MCF 10A (cell line): Measurements from ENCODE around the gene AGTRAP. TPM values are rescaled to one million over a fixed set of nuclear protein-coding genes. Genes with fewer than 3 reads are reported as not detected.
A peak's percentile ranks its signal among the peaks of the same experiment; 100 is the strongest.

Experiments
- BruUV-seq: library from RNA; stranded (reverse); fragments of 400-500 nt; replicated peaks from 2 replicates; lab custom pipeline; 2021; lab: Mats Ljungman, UMichigan
- CTCF ChIA-PET: fragments of 300-600 bp; sonication (Branson Sonifier 250); formaldehyde crosslinking; extraction: SDS; loops from one replicate; lab custom pipeline; 2021; ENCODE audit warnings: antibody characterized with exemption, inconsistent platforms; lab: Yijun Ruan, JAX
- POLR2A ChIA-PET: fragments of 300-600, 350-650 bp; sonication (Branson Sonifier 250); formaldehyde crosslinking; extraction: SDS; loops from one replicate; lab custom pipeline; 2020; ENCODE audit warnings: antibody characterized with exemption, inconsistent platforms; lab: Yijun Ruan, JAX
- DNase-seq: peaks from one replicate; pipeline ENCODE4 v3.0.0-alpha.2; 2018; ENCODE audit not compliant: unreplicated experiment
- H3K27ac Mint-ChIP-seq: one replicate; pipeline ENCODE4 v1.8.0; 2022; ENCODE audit warnings: mild to moderate bottlenecking, low read depth, mixed read lengths; ENCODE audit not compliant: unreplicated experiment
- H3K27me3 Mint-ChIP-seq: one replicate; pipeline ENCODE4 v1.8.0; 2022; ENCODE audit warnings: mixed read lengths; ENCODE audit not compliant: insufficient read depth, unreplicated experiment
- H3K36me3 Mint-ChIP-seq: one replicate; pipeline ENCODE4 v1.8.0; 2022; ENCODE audit warnings: mild to moderate bottlenecking, moderate library complexity, mixed read lengths; ENCODE audit not compliant: insufficient read depth, unreplicated experiment
- H3K4me1 Mint-ChIP-seq: one replicate; pipeline ENCODE4 v1.8.0; 2022; ENCODE audit warnings: mixed read lengths; ENCODE audit not compliant: insufficient read depth, unreplicated experiment
- H3K4me3 Mint-ChIP-seq: one replicate; pipeline ENCODE4 v1.8.0; 2022; ENCODE audit warnings: mild to moderate bottlenecking, moderate library complexity, mixed read lengths; ENCODE audit not compliant: unreplicated experiment
- H3K9me3 Mint-ChIP-seq: one replicate; pipeline ENCODE4 v1.8.0; 2022; ENCODE audit warnings: mixed read lengths; ENCODE audit not compliant: unreplicated experiment
- CTCF ChIP-seq: fragments of 200-600 bp; IDR thresholded peaks from one replicate; pipeline ENCODE4 v1.8.0; 2022; ENCODE audit warnings: antibody characterized with exemption, mild to moderate bottlenecking; ENCODE audit not compliant: unreplicated experiment
- intact Hi-C: fragments of 100-400 bp; cut with micrococcal nuclease; formaldehyde crosslinking; loops from 2 replicates; pipeline ENCODE4 v1.14.1; 2022
- total RNA-seq: library from RNA; stranded (reverse); gene quantifications from 2 replicates; pipeline ENCODE4 v1.2.3, GENCODE V29; 2022

Gene AGTRAP
- total RNA-seq, 1 experiment from 2014 or later: 73.1 TPM

GRCh38 chr1:11749203-11749689 lies 13.3 kb downstream of the AGTRAP start:
- ChIA-PET POLR2A (interaction anchor here (0.6 kb wide), 1 partner anchor 23 kb away, joined by 3 read pairs; no protein-coding TSS in a partner anchor), CTCF (no interaction called here)
- Mint-ChIP-seq H3K9me3 (no peaks in the 10 kb centered on the region), H3K36me3 (peaks cover 40% of the 10 kb centered on the region), H3K4me3 (no peak overlapping the region), H3K27ac (no peak overlapping the region), H3K4me1 (peaks cover 21% of the 10 kb centered on the region), H3K27me3 (no peaks in the 10 kb centered on the region)
- TF ChIP-seq CTCF: peak; percentile 34
- intact Hi-C loops: no loop called here
- peak; percentile 56 for DNase-seq
- no TSS peak for BruUV-seq

- ChIA-PET POLR2A (no interaction called here), CTCF (interaction anchor here (0.6 kb wide), 2 partner anchors 10 to 214 kb away, joined by 3 read pairs; no protein-coding TSS in a partner anchor)
- Mint-ChIP-seq H3K27me3 (no peaks in the 10 kb centered on the region), H3K4me3 (no peak overlapping the region), H3K4me1 (peaks cover 21% of the 10 kb centered on the region), H3K9me3 (no peaks in the 10 kb centered on the region), H3K36me3 (peaks cover 36% of the 10 kb centered on the region), H3K27ac (no peak overlapping the region)
- BruUV-seq: no TSS peak
- intact Hi-C loops: no loop called here
- TF ChIP-seq CTCF: no peak
- DNase-seq: no peak
Observed at GRCh38 chr1:11749996-11750395, 14.1 kb downstream of the AGTRAP start.

- no peak for TF ChIP-seq CTCF
- Mint-ChIP-seq H3K36me3 (peaks cover 29% of the 10 kb centered on the region), H3K4me1 (peaks cover 12% of the 10 kb centered on the region), H3K27me3 (no peaks in the 10 kb centered on the region), H3K9me3 (no peaks in the 10 kb centered on the region), H3K4me3 (no peak overlapping the region), H3K27ac (no peak overlapping the region)
- CTCF ChIA-PET: interaction anchor here (0.6 kb wide), 3 partner anchors 35 to 280 kb away, joined by 3 to 4 read pairs (median 3); no protein-coding TSS in a partner anchor
- BruUV-seq: no TSS peak
- intact Hi-C loops: no loop called here
- POLR2A ChIA-PET: interaction anchor here (0.6 kb wide), 1 partner anchor 94 kb away, joined by 3 read pairs; no protein-coding TSS in a partner anchor
- DNase-seq: no peak
Observed at GRCh38 chr1:11751087-11751486, 15.2 kb downstream of the AGTRAP start.

- BruUV-seq: no TSS peak
- intact Hi-C loops: no loop called here
- Mint-ChIP-seq H3K4me3 (no peak overlapping the region), H3K9me3 (no peaks in the 10 kb centered on the region), H3K4me1 (peaks cover 6% of the 10 kb centered on the region), H3K36me3 (peaks cover 16% of the 10 kb centered on the region), H3K27ac (no peak overlapping the region), H3K27me3 (no peaks in the 10 kb centered on the region)
- ChIA-PET CTCF (interaction anchor here (0.6 kb wide), 1 partner anchor 89 kb away, joined by 3 read pairs; the partner anchor contains the start of gene FBXO6), POLR2A (interaction anchor here (0.6 to 0.7 kb wide), 2 partner anchors 11 to 34 kb away, joined by 3 read pairs; no protein-coding TSS in a partner anchor)
- no peak for DNase-seq
- TF ChIP-seq CTCF: no peak
Observed at GRCh38 chr1:11752359-11753088, 16.6 kb downstream of the AGTRAP start.
